Right ventricle myocardium inferior (tissue), 1 donor: Measurements from ENCODE around the gene SLC7A8. TPM values are rescaled to one million over a fixed set of nuclear protein-coding genes. Genes with fewer than 3 reads are reported as not detected.
"Not testable (repeated sequence)": the region's sequence is repeated elsewhere in the genome, so short reads cannot be mapped to it uniquely, and the experiment has no call there.

ENCODE experiments used
- ATAC-seq: fragments of 200-7000 bp; cut with Tn5 transposase; one replicate; pipeline ENCODE4 v1.9.1; 2020; ENCODE audit warnings: mild to moderate bottlenecking, moderate library complexity
- DNase-seq: peaks from one replicate; pipeline ENCODE4 v3.0.0; 2021; ENCODE audit errors: missing footprints
- intact Hi-C: fragments of 100-400 bp; cut with DNase I; formaldehyde crosslinking; loops from one replicate; pipeline ENCODE4 v1.11.0; 2022
- long read RNA-seq: library from polyadenylated mRNA; unstranded; transcript quantifications from one replicate; pipeline ENCODE4 v2.0.0, GENCODE V29; 2021
- total RNA-seq: library from RNA; stranded (reverse); fragmentation: NEBNext Ultra II Directional; extraction: Animal tissue kit (Norgen Biotek cat#: 25700); gene quantifications from one replicate; pipeline ENCODE4 v1.2.1, GENCODE V29; 2021
- donor health status: DM: no; HTN: yes; CAD: no; lungs with severe emphysema.

SLC7A8 gene
- total RNA-seq, result 11.5 TPM
- long read RNA-seq, partial matches to known transcripts, result 0 of 2 reads
- long read RNA-seq, other reads (novel, unspliced or antisense), result 1 of 2 reads

- intact Hi-C loops, result loop anchor here (1.0 to 2.0 kb wide), 2 partner anchors 29 to 62 kb away; no protein-coding TSS in a partner anchor
- ATAC-seq (peak; percentile 76), DNase-seq (no peak)
These were observed at the start of gene SLC7A8 for GRCh38 chr14:23183479-23183878. TSS of gene SLC7A8 (minus strand) at chr14:23183660. CDS start at chr14:23182914, 746 bp downstream.

GRCh38 chr14:23232241-23232808 is 48.9 kb upstream of the SLC7A8 start:
- intact Hi-C loops, ATAC-seq, DNase-seq: not testable (repeated sequence)

- intact Hi-C loops, result no loop called here
- no peak for DNase-seq
- no peak for ATAC-seq
These were observed 45.4 kb upstream of the SLC7A8 start for GRCh38 chr14:23228812-23229211.

GRCh38 chr14:23227566-23227965 is 44.1 kb upstream of the SLC7A8 start:
- intact Hi-C loops, result no loop called here
- no peak for DNase-seq
- no peak for ATAC-seq

GRCh38 chr14:23224958-23225357 is 41.5 kb upstream of the SLC7A8 start:
- intact Hi-C loops, ATAC-seq, DNase-seq: not testable (repeated sequence)

- no peak for ATAC-seq
- no peak for DNase-seq
- intact Hi-C loops, result no loop called here
These were observed 35.6 kb upstream of the SLC7A8 start for GRCh38 chr14:23219075-23219474.

GRCh38 chr14:23217032-23218020 is 33.9 kb upstream of the SLC7A8 start:
- DNase-seq (no peak), ATAC-seq (no peak)
- intact Hi-C loops, result no loop called here

GRCh38 chr14:23215421-23215820 is 32.0 kb upstream of the SLC7A8 start:
- intact Hi-C loops, result no loop called here
- ATAC-seq, result no peak
- DNase-seq, result no peak

GRCh38 chr14:23209651-23210423 is 26.4 kb upstream of the SLC7A8 start:
- ATAC-seq, result no peak
- no peak for DNase-seq
- intact Hi-C loops, result no loop called here

- intact Hi-C loops, result no loop called here
- ATAC-seq, result no peak
These were observed 24.9 kb upstream of the SLC7A8 start for GRCh38 chr14:23208324-23208723.

GRCh38 chr14:23207146-23207540 is 23.7 kb upstream of the SLC7A8 start:
- DNase-seq, result no peak
- ATAC-seq, result no peak
- intact Hi-C loops, result no loop called here

More at GRCh38 chr14:23208324-23208723, 24.9 kb upstream of the SLC7A8 start:
- no peak for DNase-seq

GRCh38 chr14:23206422-23207145 is 23.1 kb upstream of the SLC7A8 start:
- intact Hi-C loops, result no loop called here
- ATAC-seq (no peak), DNase-seq (no peak)

- intact Hi-C loops, result no loop called here
- ATAC-seq (no peak), DNase-seq (no peak)
These were observed 18.5 kb upstream of the SLC7A8 start for GRCh38 chr14:23202001-23202400.

GRCh38 chr14:23199141-23199540 is 15.7 kb upstream of the SLC7A8 start:
- intact Hi-C loops, result not testable (repeated sequence)

GRCh38 chr14:23196487-23196886 is 13.0 kb upstream of the SLC7A8 start:
- DNase-seq, ATAC-seq, intact Hi-C loops: not testable (repeated sequence)

More at GRCh38 chr14:23199141-23199540, 15.7 kb upstream of the SLC7A8 start:
- ATAC-seq, DNase-seq: not testable (repeated sequence)

- intact Hi-C loops, result no loop called here
- ATAC-seq, result no peak
These were observed 12.2 kb upstream of the SLC7A8 start for GRCh38 chr14:23195552-23196101.

GRCh38 chr14:23193432-23193831 is 10.0 kb upstream of the SLC7A8 start:
- intact Hi-C loops, result no loop called here
- DNase-seq, result no peak
- ATAC-seq, result no peak

More at GRCh38 chr14:23195552-23196101, 12.2 kb upstream of the SLC7A8 start:
- no peak for DNase-seq

GRCh38 chr14:23187925-23188324 is 4.5 kb upstream of the SLC7A8 start:
- intact Hi-C loops, result loop anchor here (1.0 kb wide), 1 partner anchor 67 kb away; no protein-coding TSS in a partner anchor
- DNase-seq, result no peak
- no peak for ATAC-seq
